GM21390 (cell line): Measurements from ENCODE around the gene STARD5.

Experiments used
- ATAC-seq: cut with Tn5 transposase; IDR thresholded peaks from one replicate; pipeline ENCODE4 v1.9.1; 2021; ENCODE audit not compliant: unreplicated experiment

Gene STARD5

DNA sequence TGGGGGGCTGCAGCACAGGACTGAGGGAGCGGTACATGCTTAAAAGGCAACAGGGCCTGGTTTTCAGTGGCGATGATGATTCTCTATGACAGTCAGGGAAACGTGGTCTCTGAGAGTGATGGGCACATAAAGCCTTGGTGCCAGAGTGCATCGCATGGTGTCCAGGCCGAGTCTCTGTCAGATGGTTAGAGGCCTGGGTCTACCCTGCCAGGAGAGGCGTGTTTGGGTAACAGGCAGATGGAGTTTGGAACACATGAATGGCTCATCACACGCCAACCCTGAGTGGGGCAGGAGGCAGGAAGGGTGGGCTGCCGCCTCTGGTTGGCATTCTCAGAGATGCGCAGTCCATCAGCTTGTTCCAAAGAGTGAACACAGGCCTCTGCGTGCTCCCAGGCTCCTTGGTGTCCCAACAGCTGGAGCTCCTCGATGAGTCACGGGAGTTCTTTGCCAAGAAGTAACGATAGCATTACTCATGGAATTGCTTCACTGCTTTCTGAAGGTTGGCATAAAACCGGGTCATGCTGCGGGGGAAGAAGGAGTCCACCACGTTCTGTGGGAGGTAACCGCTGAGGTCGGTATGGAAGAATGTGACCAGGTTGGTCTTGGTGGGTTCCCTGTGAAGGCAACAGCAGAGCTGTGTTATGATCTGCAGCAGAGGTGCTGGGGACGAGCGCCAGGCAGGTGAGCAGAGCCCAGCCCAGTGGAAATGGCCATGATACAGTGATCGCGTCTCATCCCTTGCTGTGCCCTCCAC lies 11.0 kb downstream of the STARD5 start:
- ATAC-seq = no peak

DNA sequence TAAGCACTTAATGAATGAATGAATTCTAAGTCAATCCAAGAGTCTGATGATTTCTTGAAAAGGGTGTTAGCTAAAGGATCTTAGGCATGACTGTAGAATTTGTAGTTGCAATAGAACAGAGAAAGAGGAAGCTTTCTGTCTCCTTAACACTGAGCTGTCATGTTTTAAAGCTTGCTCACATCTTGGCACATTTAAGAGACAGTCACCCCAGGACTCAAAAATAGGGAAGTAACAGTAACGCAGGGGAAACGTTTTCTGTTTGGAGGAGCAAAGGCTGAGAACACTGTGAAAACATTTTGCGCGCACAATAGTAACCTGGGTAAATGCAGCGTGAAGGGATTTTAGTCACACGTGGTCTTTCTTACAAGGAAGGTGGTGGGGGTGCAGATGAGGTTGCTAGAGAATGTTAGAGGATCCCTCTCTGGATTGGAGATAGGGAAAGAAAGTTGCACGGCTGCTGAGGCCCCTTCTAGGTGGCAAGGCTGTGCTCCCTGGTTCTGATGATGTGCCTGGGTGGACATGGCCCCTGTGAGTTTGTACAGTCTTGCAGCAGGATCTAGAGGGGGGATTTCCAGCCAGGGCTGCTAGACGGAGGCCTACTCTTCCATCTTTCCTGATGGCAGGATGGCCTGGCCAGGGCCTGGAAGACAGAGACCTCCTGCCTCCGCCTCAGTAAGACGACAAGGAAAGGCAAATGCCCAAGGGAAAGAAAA lies 12.0 kb downstream of the STARD5 start:
- peak; percentile 70 for ATAC-seq

DNA sequence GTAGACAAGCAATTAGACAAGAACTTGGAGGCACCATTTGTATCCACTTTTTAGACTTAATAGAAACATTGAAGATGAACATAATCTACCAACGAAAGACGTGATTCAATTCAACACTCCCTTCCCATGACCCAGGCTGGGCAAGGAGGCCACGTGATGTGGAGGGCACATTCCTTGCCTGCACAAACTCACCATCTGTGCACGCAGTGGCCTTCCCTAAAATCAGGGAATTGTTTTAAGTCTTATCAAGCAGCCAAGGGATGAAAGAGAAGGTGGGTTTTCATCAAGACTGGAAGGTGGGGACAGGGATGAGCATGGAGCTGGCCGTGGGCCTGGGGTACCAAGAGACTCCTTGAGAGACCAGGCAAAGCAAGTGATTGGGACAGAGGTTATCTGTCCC lies 13.5 kb downstream of the STARD5 start:
- ATAC-seq = no peak

DNA sequence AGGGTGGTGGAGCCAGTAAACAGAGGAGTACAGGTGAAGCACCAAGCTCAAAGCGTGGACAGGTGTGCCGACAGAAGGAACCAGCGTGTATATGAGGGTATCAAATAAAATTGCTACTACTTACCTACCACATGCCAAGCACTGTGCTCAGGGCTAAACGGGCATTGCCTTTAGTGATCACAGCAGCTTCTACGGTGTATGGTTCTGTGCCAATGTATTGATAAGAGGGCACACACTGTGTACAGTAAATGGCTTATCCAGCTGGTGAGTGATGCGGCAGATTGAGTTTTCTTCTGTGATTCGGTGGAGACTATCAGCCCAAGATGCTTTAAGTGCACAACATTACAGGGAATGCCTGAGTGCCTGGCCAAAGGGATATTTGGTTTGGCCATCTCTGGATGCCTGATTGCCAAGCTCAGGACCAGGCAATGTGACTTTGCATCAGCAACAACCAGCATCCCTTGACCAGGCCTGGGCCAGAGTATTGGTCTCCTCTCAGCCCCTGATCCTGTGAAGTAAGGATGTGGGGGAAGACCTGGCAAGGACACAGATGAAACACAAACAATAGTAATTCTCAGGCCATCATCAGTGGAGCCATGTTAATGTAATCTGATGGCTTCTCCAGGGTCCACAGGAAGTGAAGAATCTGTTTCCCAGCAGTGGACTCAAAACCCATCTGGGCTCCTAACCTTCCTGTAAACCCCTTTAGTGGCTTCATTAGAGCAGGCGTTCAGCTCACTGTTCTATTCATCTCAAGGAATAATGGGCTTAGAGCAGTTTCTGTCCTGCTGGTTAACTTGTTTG lies 14.1 kb downstream of the STARD5 start:
- ATAC-seq = no peak

DNA sequence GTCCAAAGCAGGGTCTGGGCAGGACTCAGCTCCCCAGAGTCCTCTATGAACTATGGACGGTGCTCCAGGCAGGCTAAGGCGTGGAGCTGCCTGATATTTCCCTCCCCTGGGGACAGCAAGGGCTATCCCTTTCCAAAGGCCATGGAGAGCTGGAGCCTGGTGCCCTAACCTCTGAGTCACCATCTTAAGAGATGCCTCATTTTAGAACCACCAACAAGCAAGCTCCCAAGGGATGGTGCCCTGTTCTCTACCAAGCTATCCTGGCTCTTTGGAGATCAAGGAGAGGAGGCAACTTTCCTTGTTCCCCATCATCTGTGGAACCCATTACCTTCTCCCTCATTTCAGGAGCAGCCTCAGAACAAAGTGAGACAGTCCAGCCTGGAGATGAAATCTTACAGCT lies 15.7 kb downstream of the STARD5 start:
- ATAC-seq = no peak

DNA sequence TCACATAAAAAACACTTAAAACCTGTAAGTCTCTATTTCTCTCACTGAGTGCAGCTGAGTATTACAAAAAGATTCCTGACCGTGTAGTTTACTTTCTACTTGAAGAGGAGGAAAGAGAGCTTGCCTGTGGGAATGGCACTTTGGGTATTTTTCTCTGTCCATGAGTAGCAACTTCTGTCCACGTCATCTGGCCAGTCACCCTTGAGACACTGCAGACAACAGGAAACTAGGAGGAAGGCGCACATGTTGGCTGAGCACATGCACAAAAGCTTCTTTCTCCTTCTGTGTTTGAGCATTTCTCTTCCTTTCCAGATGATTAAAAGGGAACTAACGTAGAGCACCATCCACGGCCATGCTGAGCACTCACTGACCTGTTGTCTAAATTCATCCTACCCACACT lies 19.7 kb downstream of the STARD5 start:
- ATAC-seq = no peak

DNA sequence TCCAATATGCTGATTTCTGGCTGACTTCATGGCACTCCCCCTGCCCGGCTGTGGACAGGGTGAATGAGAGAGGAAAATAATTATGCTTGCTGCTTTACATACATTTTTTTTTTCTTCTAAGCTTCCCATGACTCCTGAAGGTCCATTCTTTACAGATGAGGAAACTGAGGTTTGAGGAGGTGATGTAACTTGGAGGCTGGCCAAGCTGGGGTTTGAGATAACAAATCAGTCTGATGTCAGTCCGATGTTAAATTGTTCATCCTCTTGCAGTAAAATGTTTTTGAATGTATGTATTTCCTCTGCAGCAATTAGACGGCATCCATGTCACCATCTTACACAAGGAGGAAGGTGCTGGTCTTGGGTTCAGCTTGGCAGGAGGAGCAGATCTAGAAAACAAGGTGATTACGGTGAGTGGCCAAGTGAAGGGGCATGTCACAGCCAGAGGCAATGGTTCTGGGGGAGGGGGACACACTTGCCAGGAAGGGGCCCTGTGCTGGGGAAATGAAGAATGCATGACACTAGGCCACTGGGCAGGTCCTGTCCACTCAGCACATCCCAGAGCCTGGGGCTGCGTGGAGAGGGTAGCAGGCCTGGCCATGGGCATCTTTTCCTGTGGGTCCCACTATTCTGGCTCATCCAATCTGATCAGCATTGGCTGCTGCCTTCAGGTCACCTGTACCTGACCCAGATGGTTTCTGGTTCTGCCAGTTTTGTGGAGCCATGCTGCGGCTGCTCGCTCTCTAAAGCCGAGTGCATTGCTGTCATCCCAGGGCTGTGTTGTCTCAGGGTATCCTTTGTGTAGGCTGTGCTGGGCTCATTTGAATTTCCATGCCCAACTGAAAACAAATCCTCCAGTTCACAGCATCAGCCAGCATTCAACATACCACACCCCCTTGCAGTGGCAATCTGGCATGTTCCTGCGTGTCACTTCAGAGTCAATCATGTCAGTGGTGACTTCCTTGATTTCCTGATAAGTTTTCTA lies 20.4 kb downstream of the STARD5 start:
- no peak for ATAC-seq

DNA sequence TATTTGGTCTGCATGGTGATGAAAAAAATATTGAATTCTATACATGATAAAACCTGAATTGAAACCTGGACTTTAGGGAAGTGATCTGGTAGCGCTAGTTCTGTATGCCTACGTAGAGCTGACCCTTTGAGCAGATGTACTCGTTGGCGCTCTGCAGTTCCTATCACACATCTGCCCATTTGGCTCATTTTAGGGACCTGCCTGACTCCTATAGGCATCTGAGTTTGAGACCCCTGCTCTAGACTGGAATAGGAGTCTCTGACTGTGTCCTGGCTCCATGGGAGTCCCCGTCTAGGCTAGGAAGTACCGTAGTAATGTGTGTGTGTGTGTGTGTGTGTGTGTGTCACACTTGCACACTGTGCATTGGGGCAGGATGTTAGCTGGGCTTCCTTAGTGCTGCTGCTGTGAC lies 21.2 kb downstream of the STARD5 start:
- ATAC-seq = no peak

DNA sequence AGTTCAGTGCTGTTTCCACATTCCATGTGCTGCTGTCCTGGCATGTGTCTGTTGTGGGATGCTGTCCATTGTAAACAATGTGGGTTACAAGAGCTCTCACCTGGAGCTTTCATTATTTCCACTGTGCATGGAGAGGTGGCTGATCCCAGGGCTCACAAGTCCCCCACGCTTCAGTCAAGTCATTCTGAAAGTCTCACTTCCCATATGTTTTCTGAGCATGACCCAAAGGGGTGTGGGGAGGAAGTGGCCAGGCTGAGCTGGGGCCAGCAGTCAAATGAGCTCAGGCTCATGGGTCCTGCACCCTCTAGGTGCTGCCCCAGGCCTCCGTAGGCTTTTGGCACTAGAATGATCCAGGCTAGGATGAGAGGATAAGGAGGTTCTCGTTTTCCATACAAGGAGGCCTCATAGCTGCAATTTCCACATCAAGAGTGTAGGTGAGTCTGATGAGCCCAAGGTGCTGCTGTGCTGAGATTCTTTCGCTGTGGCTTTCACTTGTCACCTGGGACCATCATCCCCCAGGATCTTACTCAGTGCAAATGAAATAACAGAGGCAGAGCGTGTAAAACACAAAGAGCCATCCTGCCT lies 22.0 kb downstream of the STARD5 start:
- ATAC-seq = peak; percentile 77

DNA sequence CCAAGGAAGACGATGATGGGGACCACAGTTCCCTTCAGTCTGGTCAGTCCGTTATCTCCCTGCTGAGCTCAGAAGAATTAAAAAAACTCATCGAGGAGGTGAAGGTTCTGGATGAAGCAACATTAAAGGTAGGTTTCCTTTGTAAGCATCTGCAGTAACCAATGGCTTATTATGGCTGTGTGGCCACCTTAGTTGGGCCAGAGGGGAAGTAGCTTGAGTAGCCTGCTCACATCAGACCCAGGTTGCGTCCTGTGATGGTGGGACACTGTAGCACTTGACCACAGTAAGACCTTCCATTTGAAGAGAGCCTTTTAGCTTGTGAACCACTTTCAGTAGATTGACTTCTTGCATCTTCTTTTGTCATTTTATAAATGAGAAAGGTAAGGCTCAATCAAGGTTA lies 22.6 kb downstream of the STARD5 start:
- no peak for ATAC-seq

DNA sequence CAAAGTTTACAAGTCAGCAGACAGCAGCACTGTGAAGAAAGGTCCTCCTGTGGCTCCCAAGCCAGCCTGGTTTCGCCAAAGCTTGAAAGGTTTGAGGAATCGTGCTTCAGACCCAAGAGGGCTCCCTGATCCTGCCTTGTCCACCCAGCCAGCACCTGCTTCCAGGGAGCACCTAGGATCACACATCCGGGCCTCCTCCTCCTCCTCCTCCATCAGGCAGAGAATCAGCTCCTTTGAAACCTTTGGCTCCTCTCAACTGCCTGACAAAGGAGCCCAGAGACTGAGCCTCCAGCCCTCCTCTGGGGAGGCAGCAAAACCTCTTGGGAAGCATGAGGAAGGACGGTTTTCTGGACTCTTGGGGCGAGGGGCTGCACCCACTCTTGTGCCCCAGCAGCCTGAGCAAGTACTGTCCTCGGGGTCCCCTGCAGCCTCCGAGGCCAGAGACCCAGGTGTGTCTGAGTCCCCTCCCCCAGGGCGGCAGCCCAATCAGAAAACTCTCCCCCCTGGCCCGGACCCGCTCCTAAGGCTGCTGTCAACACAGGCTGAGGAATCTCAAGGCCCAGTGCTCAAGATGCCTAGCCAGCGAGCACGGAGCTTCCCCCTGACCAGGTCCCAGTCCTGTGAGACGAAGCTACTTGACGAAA lies 24.2 kb downstream of the STARD5 start:
- no peak for ATAC-seq

DNA sequence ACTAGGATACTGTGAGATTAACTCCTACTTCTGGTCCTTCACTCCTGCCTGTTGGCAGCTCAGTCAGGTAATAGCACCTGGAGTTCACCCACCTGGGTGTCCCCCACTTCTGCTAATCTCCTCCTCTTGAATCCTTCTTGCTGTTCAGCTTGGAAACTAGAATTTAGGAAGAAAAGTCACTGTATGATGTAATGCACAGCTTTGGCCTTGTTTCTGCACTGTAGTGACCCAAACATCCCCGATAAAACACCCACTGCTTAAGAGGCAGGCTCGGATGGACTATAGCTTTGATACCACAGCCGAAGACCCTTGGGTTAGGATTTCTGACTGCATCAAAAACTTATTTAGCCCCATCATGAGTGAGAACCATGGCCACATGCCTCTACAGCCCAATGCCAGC lies 24.8 kb downstream of the STARD5 start:
- ATAC-seq = no peak

DNA sequence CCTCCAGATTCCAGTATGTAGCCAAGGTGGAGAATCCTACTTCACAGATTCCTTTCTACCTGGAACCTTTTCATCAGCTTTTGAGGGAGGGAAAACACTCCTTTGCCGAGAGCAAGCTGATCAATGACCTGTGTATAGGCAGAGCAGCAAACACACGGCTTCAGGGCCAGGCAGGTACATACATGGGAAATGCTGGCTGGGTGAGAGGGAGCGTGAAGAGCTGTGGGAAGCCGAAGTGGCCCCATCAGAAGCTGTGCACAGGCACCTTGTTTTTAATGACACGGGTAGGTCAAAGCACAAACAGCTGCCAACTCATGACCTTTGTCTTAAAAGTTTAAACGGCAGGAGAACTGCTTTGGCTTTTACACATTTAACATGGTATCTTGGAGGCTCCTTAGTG lies 25.3 kb downstream of the STARD5 start:
- ATAC-seq = no peak

DNA sequence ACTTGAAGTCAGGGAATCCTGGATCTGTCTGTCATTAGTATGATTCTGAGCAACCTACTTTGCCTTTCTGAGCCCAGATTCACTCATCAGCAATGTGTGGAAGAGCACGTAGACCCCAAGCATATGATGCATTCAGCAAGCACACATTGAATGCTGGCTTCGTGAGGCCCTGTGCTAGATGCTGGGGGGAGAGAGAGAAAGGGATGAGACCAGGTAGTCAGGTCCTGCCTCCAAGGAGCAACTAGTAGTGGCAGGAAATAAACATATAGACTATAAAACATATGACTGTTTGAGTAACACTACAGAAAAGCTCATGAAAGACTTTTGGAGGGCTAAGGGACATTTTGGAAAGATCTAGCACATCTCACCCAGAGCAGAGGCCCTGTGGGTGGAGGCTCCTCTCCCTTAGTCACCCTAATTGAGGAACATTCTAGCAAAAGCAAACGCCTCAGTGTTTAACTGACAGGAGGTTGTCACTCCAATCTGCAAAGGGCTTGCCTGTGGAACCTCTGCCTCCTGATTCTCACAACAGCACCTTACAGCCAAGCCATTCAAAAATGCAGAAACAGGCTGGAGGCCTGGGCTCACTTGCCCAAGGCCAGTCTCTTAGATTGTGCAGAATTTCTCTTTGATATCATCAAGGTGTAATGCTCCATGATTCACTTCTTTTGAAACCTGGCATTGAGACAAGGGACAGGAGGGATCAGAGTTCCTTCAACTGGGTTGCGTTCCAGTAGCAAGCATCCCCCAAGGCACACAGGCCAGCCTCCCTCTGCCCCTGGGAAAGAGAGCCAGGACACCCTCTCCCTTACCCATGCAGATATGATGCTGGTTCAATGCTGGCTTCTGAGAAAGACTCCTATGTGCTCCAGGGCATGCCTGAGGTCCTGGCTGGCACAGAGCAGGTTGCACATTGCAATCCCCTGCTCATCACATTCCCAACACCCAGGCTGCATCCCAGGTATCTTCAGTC lies 26.1 kb downstream of the STARD5 start:
- ATAC-seq = no peak

DNA sequence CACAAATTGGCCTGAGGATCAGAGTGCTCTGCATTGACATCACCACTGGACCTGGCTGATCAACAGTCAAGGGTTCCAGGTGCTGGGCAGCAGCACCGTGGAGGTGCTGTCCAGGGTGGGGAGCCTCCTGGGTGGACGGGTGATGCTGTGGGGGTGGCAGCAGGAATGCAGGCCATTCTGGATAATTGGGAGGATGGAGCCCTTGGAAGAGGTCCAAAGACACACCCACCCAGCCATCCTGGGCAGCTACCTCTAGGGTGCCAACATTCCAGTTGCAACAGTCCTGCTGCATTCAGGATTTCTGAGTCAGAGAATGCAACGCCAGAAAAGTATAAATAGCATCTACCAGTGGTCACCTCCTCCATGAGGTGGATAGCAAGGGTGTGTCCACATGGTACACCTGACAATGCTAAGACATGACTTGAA lies 26.8 kb downstream of the STARD5 start:
- ATAC-seq = no peak

DNA sequence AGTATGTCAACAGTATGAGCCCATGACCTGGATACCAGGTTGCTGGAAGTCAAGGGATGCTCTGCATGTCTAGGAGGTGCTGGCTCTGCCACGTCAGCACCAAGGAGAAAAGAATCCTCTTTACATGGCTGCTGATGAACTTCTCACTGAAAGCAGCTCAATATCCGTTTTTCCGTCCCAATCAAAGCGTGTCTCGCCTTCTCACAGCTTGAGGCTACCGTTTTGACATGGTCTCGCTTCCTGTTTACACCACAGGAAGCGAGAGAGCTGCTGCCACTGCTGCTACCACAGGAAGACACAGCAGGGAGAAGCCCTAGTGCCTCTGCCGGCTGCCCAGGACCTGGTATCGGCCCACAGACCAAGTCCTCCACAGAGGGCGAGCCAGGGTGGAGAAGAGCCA lies 27.3 kb downstream of the STARD5 start:
- ATAC-seq = peak; percentile 45

DNA sequence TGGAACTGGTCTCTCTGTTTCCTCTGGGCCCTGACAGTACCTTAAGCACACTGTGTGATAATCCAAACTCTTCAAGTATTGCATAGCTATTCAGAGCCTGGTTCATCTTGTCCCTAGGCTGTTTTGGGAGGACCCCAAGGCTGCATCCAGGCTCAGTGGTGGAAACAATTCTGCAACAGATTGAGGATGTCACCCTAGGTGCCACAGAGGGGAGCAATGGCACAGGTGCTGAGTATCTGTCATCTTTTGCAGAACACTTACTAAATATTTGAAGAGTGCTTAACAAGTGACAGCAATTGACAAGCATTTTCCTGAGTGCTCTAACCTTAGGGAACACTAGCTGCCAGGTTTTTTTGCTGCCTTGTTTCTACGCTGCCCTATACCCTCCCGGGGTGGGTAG lies 27.8 kb downstream of the STARD5 start:
- ATAC-seq = no peak

DNA sequence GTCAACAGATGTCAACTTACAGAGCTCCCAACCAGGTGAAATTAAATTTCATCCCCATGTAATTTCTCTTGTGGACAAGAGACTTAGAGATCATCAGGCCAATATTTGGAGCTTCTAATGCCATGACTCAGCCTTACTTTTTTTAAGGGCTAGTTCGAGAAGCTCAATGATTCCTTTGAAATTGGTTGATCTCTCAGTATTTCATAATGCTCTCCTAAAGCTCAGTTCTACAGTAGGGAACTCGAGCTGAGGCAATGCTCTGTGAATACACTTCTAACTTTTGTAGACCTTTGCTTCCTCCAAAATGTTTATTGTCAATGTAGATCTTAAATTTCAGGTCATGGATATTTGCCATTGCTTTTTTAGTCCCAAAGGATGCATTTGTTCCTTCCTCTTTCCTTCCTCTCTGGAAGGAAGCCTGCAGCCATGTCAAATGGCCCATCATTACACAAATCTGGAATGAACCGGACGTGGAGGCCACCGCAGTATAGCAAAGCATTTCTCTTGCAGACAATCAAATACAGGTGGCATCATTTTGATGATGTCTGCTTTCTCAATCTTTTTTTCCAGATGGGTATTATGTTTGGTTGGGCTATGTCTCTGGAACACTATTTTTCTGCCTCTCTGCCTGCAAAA lies 28.3 kb downstream of the STARD5 start:
- ATAC-seq = no peak
